ENCODE measurements around the gene LGALSL. TPM values are rescaled to one million over a fixed set of nuclear protein-coding genes. Genes with fewer than 3 reads are reported as not detected.

Gene LGALSL
- total RNA-seq, 1 donor from 2014 or later: 13.0 TPM

DNA sequence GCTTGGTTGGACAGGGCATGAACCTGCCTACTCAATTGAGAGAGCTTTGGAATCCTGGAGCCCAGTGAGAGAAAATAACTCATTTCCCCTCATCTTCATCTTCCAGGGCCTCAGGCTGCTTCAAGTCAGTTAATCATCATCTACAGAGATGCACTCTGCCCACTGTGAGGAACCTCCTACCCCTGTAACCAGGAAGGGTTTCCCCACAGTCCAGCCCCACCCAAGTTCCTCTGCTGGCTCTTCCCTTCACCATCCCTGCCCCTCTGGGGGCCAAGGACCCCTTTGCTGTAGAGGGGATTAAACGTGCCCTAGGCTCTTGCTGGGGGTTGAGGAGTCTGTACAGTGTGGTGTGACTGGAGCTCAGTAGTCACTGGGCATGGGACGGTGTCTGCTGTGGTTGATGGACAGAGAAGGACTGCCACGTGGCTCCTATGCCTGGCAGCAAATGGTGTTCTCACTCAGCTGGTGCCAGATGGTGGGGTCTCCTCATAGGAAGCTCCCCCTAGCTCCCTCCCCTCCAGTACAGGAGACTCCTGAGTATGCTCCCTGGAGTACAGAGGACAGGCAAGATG lies 29.5 kb upstream of the LGALSL start:
- Histone ChIP-seq H3K27me3 (no peaks in the 10 kb centered on the region), H3K4me1 (no peaks in the 10 kb centered on the region), H3K4me3 (no peak overlapping the region), H3K36me3 (no peaks in the 10 kb centered on the region), H3K9me3 (no peaks in the 10 kb centered on the region), H3K27ac (no peak overlapping the region)
- peak in 1 of 2 donors; percentile 74 for DNase-seq (ENCODE audit: extremely low spot score in 2 of 2)
- TF ChIP-seq, protein P1, sequence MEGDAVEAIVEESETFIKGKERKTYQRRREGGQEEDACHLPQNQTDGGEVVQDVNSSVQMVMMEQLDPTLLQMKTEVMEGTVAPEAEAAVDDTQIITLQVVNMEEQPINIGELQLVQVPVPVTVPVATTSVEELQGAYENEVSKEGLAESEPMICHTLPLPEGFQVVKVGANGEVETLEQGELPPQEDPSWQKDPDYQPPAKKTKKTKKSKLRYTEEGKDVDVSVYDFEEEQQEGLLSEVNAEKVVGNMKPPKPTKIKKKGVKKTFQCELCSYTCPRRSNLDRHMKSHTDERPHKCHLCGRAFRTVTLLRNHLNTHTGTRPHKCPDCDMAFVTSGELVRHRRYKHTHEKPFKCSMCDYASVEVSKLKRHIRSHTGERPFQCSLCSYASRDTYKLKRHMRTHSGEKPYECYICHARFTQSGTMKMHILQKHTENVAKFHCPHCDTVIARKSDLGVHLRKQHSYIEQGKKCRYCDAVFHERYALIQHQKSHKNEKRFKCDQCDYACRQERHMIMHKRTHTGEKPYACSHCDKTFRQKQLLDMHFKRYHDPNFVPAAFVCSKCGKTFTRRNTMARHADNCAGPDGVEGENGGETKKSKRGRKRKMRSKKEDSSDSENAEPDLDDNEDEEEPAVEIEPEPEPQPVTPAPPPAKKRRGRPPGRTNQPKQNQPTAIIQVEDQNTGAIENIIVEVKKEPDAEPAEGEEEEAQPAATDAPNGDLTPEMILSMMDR (IDR thresholded peaks at IDR 0.05): no peak
- TF ChIP-seq POLR2AphosphoS5 (IDR thresholded peaks at IDR 0.05; ENCODE audit: insufficient read depth in 1 of 2, low read depth in 1 of 2) (no peak), POLR2A (IDR thresholded peaks at IDR 0.05) (no peak)
- intact Hi-C loops (cut with DNase I): no loop called here

DNA sequence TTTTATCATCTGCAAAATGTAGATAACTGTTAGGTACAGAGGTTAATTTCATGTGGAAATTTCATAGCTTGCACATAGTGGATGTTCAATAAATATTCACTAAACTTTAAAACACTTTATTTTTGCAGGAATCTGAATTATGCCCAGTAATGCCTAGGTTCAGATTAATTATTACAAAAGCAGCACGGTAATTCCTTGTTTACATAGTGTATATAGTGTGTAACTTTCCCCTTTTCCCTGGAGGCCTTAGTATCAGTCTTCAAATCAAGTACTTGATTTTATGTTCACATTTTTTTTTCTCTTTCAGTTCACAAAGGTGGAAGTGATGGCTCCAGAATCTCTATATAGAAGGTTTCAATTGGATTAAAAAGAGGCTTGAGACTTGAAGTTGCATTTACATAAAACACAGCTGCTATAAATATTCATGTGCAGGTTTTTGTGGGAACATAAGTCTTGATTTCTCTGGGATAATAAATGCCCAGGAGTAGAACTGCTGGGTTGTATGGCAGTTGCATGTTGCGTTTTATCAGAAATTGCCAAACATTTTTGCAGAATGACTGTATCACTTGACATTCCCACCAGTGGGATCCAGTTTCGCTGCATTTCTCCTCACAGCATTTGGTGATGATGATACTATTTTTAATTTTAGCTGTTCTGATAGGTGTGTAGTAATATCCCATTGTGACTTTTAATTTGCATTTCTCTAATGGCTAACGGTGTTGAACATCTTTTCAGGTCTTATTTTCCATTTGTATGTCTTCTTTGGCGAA lies 27.6 kb upstream of the LGALSL start:
- no peaks in the 10 kb centered on the region for H3K9me3 ChIP-seq
- H3K27ac ChIP-seq: no peak overlapping the region
- H3K4me1 ChIP-seq: no peaks in the 10 kb centered on the region
- no peaks in the 10 kb centered on the region for H3K27me3 ChIP-seq
- intact Hi-C loops (cut with DNase I): no loop called here
- DNase-seq (ENCODE audit: extremely low spot score in 2 of 2): no peak
- H3K4me3 ChIP-seq: no peak overlapping the region
- TF ChIP-seq POLR2AphosphoS5 (IDR thresholded peaks at IDR 0.05; ENCODE audit: insufficient read depth in 1 of 2, low read depth in 1 of 2) (no peak), POLR2A (IDR thresholded peaks at IDR 0.05) (no peak)
- TF ChIP-seq, protein P1 (IDR thresholded peaks at IDR 0.05): no peak
- H3K36me3 ChIP-seq: no peaks in the 10 kb centered on the region

GRCh38 chr2:64434039-64434657 lies 19.8 kb upstream of the LGALSL start:
- no peak for DNase-seq (ENCODE audit: extremely low spot score in 2 of 2)
- TF ChIP-seq, protein P1 (IDR thresholded peaks at IDR 0.05): no peak
- no peak for TF ChIP-seq POLR2AphosphoS5 (IDR thresholded peaks at IDR 0.05; ENCODE audit: insufficient read depth in 1 of 2, low read depth in 1 of 2)
- no peak for TF ChIP-seq POLR2A (IDR thresholded peaks at IDR 0.05)
- Histone ChIP-seq H3K27me3 (no peaks in the 10 kb centered on the region), H3K4me3 (no peak overlapping the region), H3K27ac (no peak overlapping the region), H3K36me3 (no peaks in the 10 kb centered on the region), H3K9me3 (no peaks in the 10 kb centered on the region), H3K4me1 (no peaks in the 10 kb centered on the region)
- intact Hi-C loops (cut with DNase I): no loop called here

GRCh38 chr2:64437883-64438282 lies 16.1 kb upstream of the LGALSL start:
- no peak overlapping the region for H3K4me3 ChIP-seq
- H3K9me3 ChIP-seq: no peaks in the 10 kb centered on the region
- intact Hi-C loops (cut with DNase I): no loop called here
- DNase-seq (ENCODE audit: extremely low spot score in 2 of 2): no peak
- TF ChIP-seq POLR2AphosphoS5 (IDR thresholded peaks at IDR 0.05; ENCODE audit: insufficient read depth in 1 of 2, low read depth in 1 of 2) (no peak), POLR2A (IDR thresholded peaks at IDR 0.05) (no peak)
- TF ChIP-seq, protein P1 (IDR thresholded peaks at IDR 0.05): no peak
- no peaks in the 10 kb centered on the region for H3K36me3 ChIP-seq
- no peaks in the 10 kb centered on the region for H3K27me3 ChIP-seq
- no peaks in the 10 kb centered on the region for H3K4me1 ChIP-seq
- H3K27ac ChIP-seq: no peak overlapping the region

DNA sequence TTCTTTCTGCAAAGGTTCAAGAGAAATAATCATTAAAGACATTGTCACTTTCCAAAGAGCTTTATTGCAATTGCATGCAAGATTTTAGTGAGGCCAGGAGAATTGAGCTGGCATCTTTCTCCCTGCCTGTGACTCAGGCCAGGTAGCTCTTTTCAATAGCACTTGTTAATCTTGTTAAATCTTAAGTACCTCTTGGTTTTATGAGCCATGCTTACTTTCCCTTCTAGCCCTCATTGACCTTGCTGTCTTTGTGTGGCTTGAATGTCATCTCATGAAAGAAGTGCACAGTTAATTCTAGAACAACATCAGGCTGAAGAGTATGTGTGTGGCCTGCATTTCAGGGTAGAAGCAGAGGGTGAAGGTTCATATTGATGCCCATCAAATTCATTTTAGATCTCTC lies 14.8 kb upstream of the LGALSL start:
- no peak overlapping the region for H3K27ac ChIP-seq
- intact Hi-C loops (cut with DNase I): no loop called here
- no peaks in the 10 kb centered on the region for H3K4me1 ChIP-seq
- no peaks in the 10 kb centered on the region for H3K9me3 ChIP-seq
- no peaks in the 10 kb centered on the region for H3K36me3 ChIP-seq
- no peak overlapping the region for H3K4me3 ChIP-seq
- H3K27me3 ChIP-seq: no peaks in the 10 kb centered on the region
- TF ChIP-seq POLR2A (IDR thresholded peaks at IDR 0.05): no peak
- TF ChIP-seq, protein P1 (IDR thresholded peaks at IDR 0.05): no peak
- TF ChIP-seq POLR2AphosphoS5 (IDR thresholded peaks at IDR 0.05; ENCODE audit: insufficient read depth in 1 of 2, low read depth in 1 of 2): no peak
- no peak for DNase-seq (ENCODE audit: extremely low spot score in 2 of 2)

Data from vagina (tissue), 2 donors.